ENCODE results near the gene OBSCN. TPM values are rescaled to one million over a fixed set of nuclear protein-coding genes. Genes with fewer than 3 reads are reported as not detected.

OBSCN gene
- total RNA-seq, 1 donor from 2014 or later: 28.6 TPM

GRCh38 chr1:228297242-228297641 is 89.4 kb downstream of the OBSCN start:
- H3K4me3 ChIP-seq: no peak overlapping the region
- peaks cover 7 to 11% of the 10 kb centered on the region in 2 donors for H3K9me3 ChIP-seq
- H3K36me3 ChIP-seq: peaks cover 0 to 9% of the 10 kb centered on the region in 2 donors
- DNase-seq (ENCODE audit: low spot score in 2 of 2): no peak
- no peaks in the 10 kb centered on the region for H3K27me3 ChIP-seq
- intact Hi-C loops (cut with DNase I): no loop called here
- no peaks in the 10 kb centered on the region for H3K4me1 ChIP-seq
- no peak for TF ChIP-seq CTCF (IDR thresholded peaks at IDR 0.05)
- no peak overlapping the region for H3K27ac ChIP-seq

- no peak for DNase-seq (ENCODE audit: low spot score in 2 of 2)
- H3K27me3 ChIP-seq: no peaks in the 10 kb centered on the region
- no peak for TF ChIP-seq CTCF (IDR thresholded peaks at IDR 0.05)
- no peak overlapping the region for H3K4me3 ChIP-seq
- H3K27ac ChIP-seq: no peak overlapping the region
- H3K4me1 ChIP-seq: no peaks in the 10 kb centered on the region
- peaks cover 0 to 9% of the 10 kb centered on the region in 2 donors for H3K36me3 ChIP-seq
- intact Hi-C loops (cut with DNase I): no loop called here
- peaks cover 13 to 16% of the 10 kb centered on the region in 2 donors for H3K9me3 ChIP-seq
Observed at GRCh38 chr1:228297822-228298221, 90.0 kb downstream of the OBSCN start.

GRCh38 chr1:228298471-228298870 is 90.6 kb downstream of the OBSCN start:
- TF ChIP-seq CTCF (IDR thresholded peaks at IDR 0.05): no peak
- Histone ChIP-seq H3K27ac (no peak overlapping the region), H3K36me3 (peaks cover 0 to 4% of the 10 kb centered on the region in 2 donors), H3K4me3 (no peak overlapping the region), H3K4me1 (no peaks in the 10 kb centered on the region), H3K27me3 (no peaks in the 10 kb centered on the region), H3K9me3 (peaks cover 18% of the 10 kb centered on the region in 2 donors)
- intact Hi-C loops (cut with DNase I): no loop called here
- DNase-seq (ENCODE audit: low spot score in 2 of 2): no peak

- peaks cover 0 to 4% of the 10 kb centered on the region in 2 donors for H3K36me3 ChIP-seq
- TF ChIP-seq CTCF (IDR thresholded peaks at IDR 0.05): no peak
- DNase-seq (ENCODE audit: low spot score in 2 of 2): no peak
- peaks cover 18% of the 10 kb centered on the region in 2 donors for H3K9me3 ChIP-seq
- no peak overlapping the region for H3K4me3 ChIP-seq
- no peaks in the 10 kb centered on the region for H3K27me3 ChIP-seq
- no peak overlapping the region for H3K27ac ChIP-seq
- H3K4me1 ChIP-seq: no peaks in the 10 kb centered on the region
- intact Hi-C loops (cut with DNase I): no loop called here
Observed at GRCh38 chr1:228299211-228299610, 91.4 kb downstream of the OBSCN start.

GRCh38 chr1:228299901-228300300 is 92.1 kb downstream of the OBSCN start:
- DNase-seq (ENCODE audit: low spot score in 2 of 2): no peak
- Histone ChIP-seq H3K4me3 (no peak overlapping the region), H3K27me3 (no peaks in the 10 kb centered on the region), H3K27ac (no peak overlapping the region), H3K9me3 (peaks cover 18% of the 10 kb centered on the region in 2 donors), H3K36me3 (peaks cover 0 to 3% of the 10 kb centered on the region in 2 donors), H3K4me1 (no peaks in the 10 kb centered on the region)
- intact Hi-C loops (cut with DNase I): no loop called here
- TF ChIP-seq CTCF (IDR thresholded peaks at IDR 0.05): no peak

GRCh38 chr1:228302086-228302485 is 94.2 kb downstream of the OBSCN start:
- no peaks in the 10 kb centered on the region for H3K4me1 ChIP-seq
- H3K27me3 ChIP-seq: no peaks in the 10 kb centered on the region
- intact Hi-C loops (cut with DNase I): no loop called here
- H3K9me3 ChIP-seq: peaks cover 18% of the 10 kb centered on the region in 2 donors
- no peak overlapping the region for H3K4me3 ChIP-seq
- H3K36me3 ChIP-seq: no peaks in the 10 kb centered on the region
- TF ChIP-seq CTCF (IDR thresholded peaks at IDR 0.05): no peak
- no peak for DNase-seq (ENCODE audit: low spot score in 2 of 2)
- H3K27ac ChIP-seq: no peak overlapping the region
